ENCODE measurements around the gene PTPN6.

DNA sequence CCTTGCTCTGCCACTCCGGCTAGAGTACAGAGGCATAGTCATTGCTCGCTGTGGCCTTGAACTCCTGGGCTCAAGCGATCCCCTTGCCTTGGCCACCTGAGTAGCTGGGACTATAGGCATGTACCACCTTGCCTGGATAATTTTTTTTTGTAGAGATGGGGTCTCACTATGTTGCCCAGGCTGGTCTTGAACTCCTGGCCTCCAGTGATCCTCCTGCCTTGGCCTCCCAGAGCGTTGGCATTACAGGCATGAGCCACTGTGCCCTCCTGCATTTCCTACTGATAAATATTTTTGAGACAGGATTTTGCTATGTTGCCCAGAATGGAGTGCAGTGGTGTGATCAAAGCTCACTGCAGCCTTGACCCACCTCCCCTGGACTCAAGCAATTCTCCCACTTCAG, 28.9 kb downstream of the PTPN6 start:
- TF ChIP-seq, protein P1, sequence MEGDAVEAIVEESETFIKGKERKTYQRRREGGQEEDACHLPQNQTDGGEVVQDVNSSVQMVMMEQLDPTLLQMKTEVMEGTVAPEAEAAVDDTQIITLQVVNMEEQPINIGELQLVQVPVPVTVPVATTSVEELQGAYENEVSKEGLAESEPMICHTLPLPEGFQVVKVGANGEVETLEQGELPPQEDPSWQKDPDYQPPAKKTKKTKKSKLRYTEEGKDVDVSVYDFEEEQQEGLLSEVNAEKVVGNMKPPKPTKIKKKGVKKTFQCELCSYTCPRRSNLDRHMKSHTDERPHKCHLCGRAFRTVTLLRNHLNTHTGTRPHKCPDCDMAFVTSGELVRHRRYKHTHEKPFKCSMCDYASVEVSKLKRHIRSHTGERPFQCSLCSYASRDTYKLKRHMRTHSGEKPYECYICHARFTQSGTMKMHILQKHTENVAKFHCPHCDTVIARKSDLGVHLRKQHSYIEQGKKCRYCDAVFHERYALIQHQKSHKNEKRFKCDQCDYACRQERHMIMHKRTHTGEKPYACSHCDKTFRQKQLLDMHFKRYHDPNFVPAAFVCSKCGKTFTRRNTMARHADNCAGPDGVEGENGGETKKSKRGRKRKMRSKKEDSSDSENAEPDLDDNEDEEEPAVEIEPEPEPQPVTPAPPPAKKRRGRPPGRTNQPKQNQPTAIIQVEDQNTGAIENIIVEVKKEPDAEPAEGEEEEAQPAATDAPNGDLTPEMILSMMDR (IDR thresholded peaks at IDR 0.05; ENCODE audit: poor library complexity, severe bottlenecking) = no peak
- no peak for TF ChIP-seq EZH2 (IDR thresholded peaks at IDR 0.05; ENCODE audit: borderline replicate concordance, insufficient read depth, low read length, poor library complexity, severe bottlenecking)
- no peak for TF ChIP-seq POLR2AphosphoS5 (IDR thresholded peaks at IDR 0.05)
- TF ChIP-seq, protein P2, sequence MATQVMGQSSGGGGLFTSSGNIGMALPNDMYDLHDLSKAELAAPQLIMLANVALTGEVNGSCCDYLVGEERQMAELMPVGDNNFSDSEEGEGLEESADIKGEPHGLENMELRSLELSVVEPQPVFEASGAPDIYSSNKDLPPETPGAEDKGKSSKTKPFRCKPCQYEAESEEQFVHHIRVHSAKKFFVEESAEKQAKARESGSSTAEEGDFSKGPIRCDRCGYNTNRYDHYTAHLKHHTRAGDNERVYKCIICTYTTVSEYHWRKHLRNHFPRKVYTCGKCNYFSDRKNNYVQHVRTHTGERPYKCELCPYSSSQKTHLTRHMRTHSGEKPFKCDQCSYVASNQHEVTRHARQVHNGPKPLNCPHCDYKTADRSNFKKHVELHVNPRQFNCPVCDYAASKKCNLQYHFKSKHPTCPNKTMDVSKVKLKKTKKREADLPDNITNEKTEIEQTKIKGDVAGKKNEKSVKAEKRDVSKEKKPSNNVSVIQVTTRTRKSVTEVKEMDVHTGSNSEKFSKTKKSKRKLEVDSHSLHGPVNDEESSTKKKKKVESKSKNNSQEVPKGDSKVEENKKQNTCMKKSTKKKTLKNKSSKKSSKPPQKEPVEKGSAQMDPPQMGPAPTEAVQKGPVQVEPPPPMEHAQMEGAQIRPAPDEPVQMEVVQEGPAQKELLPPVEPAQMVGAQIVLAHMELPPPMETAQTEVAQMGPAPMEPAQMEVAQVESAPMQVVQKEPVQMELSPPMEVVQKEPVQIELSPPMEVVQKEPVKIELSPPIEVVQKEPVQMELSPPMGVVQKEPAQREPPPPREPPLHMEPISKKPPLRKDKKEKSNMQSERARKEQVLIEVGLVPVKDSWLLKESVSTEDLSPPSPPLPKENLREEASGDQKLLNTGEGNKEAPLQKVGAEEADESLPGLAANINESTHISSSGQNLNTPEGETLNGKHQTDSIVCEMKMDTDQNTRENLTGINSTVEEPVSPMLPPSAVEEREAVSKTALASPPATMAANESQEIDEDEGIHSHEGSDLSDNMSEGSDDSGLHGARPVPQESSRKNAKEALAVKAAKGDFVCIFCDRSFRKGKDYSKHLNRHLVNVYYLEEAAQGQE (IDR thresholded peaks at IDR 0.05; ENCODE audit: borderline replicate concordance) = no peak
- no peak for TF ChIP-seq TAF1 (IDR thresholded peaks at IDR 0.05; ENCODE audit: low read depth)
- TF ChIP-seq RAD21 (conservative IDR thresholded peaks at IDR 0.05) = no peak
- no peak for TF ChIP-seq SMC3 (conservative IDR thresholded peaks at IDR 0.05; ENCODE audit: poor library complexity)
